ENCODE results near the gene FAM78B. TPM values are rescaled to one million over a fixed set of nuclear protein-coding genes. Genes with fewer than 3 reads are reported as not detected.

The FAM78B gene
- under 1 TPM; 0.15 to 0.31 TPM for total RNA-seq
- 0.38 to 0.70 reads per million in 2 donors for total RNA-seq

DNA sequence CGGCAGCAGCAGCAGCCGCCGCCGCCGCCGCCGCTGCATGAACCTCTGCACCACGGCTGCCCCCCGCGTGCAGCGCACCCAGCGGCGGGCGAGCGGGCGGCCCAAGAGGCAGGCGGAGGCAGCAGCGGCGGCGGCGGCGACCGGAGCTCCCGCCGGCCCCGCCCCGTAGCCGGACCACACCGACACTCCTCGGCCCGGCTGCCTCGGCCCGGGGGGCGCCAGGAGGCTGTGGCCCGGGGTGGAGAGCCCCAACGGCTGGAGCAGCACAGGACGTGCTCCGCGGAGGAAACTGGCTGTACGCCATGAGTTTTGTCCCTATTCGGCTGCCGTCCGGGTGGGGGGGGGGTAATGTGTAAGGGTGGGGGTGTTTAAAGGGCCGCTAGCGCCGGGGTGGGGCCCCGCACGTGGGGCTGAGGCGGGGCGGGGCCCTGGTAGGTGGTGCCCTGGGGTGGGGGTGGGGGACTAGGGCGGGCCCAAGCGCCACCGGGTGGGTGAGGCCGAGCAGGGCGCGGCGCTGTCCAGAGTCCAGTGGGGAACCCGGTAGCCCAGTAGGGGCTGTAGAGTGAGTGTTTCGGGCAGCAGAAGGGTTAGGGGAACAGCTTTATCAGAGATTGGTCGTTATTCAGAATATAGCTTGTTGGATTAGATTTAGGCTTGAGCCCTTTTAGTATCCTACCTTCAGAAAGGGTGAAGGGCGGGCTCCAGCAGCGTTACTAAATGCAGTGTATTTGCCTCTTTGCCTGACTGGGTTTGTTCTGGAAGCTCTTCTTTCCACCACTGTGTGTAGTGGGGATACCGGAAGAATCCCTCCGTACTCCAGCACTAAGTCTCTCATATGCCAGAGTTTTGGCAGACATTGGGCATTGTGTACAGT lies at the start of gene FAM78B:
Gene FAM78B, minus strand, starts transcription at position 304 of the 874 bp plus-strand sequence. CDS start 753 bp downstream, outside the sequence.
- H3K9me3 ChIP-seq (ENCODE audit: control insufficient read depth, low read length, poor library complexity, severe bottlenecking) = no peaks in the 10 kb centered on the region
- ATAC-seq (peak; percentile 73), DNase-seq (peak; percentile 14 to 15 (median 15))
- peak within 1 kb of the TSS; percentile 87 for H3K4me3 Mint-ChIP-seq
- H3K36me3 Mint-ChIP-seq (ENCODE audit: low read depth) = no peaks in the 10 kb centered on the region
- peaks cover 66% of the 10 kb centered on the region for H3K27me3 Mint-ChIP-seq
- H3K27ac Mint-ChIP-seq = no peak within 1 kb of the TSS
- H3K4me1 Mint-ChIP-seq = peaks cover 4% of the 10 kb centered on the region

DNA sequence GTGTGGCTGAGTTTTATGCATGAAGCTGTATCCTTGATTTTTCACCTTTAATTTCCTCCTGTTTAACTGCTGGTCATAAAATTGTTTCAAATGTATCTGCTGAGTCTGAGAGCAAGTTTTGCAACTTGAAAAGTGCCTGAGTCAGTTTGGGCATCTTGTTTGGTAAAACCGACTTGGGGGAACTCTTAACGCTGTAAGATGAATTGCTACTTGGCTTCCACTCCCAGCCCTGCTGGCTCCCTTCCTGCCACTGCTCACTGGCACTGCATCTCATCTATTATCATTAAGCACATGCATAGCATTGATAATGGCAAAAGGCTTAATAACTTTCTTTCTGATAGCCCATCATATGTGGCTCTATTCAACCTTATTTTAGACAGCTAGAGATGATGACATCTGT lies 35.7 kb upstream of the FAM78B start:
- no peaks in the 10 kb centered on the region for H3K4me1 Mint-ChIP-seq
- H3K27me3 Mint-ChIP-seq = no peaks in the 10 kb centered on the region
- H3K36me3 Mint-ChIP-seq (ENCODE audit: low read depth) = no peaks in the 10 kb centered on the region
- H3K4me3 Mint-ChIP-seq = no peak overlapping the region
- no peak for ATAC-seq
- no peak for DNase-seq
- no peak overlapping the region for H3K27ac Mint-ChIP-seq
- no peaks in the 10 kb centered on the region for H3K9me3 ChIP-seq (ENCODE audit: control insufficient read depth, low read length, poor library complexity, severe bottlenecking)

GRCh38 chr1:166200743-166201142 lies 33.9 kb upstream of the FAM78B start:
- no peak overlapping the region for H3K4me3 Mint-ChIP-seq
- no peaks in the 10 kb centered on the region for H3K4me1 Mint-ChIP-seq
- ATAC-seq (no peak), DNase-seq (no peak)
- no peak overlapping the region for H3K27ac Mint-ChIP-seq
- H3K9me3 ChIP-seq (ENCODE audit: control insufficient read depth, low read length, poor library complexity, severe bottlenecking) = no peaks in the 10 kb centered on the region
- H3K36me3 Mint-ChIP-seq (ENCODE audit: low read depth) = no peaks in the 10 kb centered on the region
- no peaks in the 10 kb centered on the region for H3K27me3 Mint-ChIP-seq

DNA sequence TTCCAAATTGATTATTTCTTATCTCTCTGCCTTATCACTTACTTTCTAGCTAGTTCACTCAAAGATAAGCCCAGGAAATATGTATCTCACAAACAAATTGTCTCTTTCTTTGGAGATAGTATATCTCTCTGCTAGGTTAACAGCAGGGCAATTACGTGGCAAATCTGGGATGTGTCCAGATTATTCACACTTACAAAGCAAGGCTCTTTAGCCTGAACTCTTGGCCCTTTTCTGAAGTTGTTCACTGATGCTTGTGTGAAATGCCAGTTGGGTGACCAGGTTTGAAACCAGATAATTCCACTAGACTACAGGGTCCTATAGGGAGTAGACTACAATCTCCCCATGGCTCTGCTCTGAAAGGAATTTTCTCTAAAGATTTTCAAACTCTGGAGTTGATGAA lies 30.8 kb upstream of the FAM78B start:
- H3K27me3 Mint-ChIP-seq = no peaks in the 10 kb centered on the region
- no peak overlapping the region for H3K4me3 Mint-ChIP-seq
- H3K9me3 ChIP-seq (ENCODE audit: control insufficient read depth, low read length, poor library complexity, severe bottlenecking) = no peaks in the 10 kb centered on the region
- no peak overlapping the region for H3K27ac Mint-ChIP-seq
- DNase-seq (no peak), ATAC-seq (no peak)
- no peaks in the 10 kb centered on the region for H3K4me1 Mint-ChIP-seq
- H3K36me3 Mint-ChIP-seq (ENCODE audit: low read depth) = no peaks in the 10 kb centered on the region

GRCh38 chr1:166197141-166197540 lies 30.3 kb upstream of the FAM78B start:
- Mint-ChIP-seq H3K36me3 (ENCODE audit: low read depth) (no peaks in the 10 kb centered on the region), H3K27me3 (no peaks in the 10 kb centered on the region), H3K27ac (no peak overlapping the region), H3K4me1 (no peaks in the 10 kb centered on the region), H3K4me3 (no peak overlapping the region)
- DNase-seq (no peak), ATAC-seq (no peak)
- no peaks in the 10 kb centered on the region for H3K9me3 ChIP-seq (ENCODE audit: control insufficient read depth, low read length, poor library complexity, severe bottlenecking)

GRCh38 chr1:166193057-166193698 lies 26.4 kb upstream of the FAM78B start:
- H3K9me3 ChIP-seq (ENCODE audit: control insufficient read depth, low read length, poor library complexity, severe bottlenecking) = no peaks in the 10 kb centered on the region
- Mint-ChIP-seq H3K4me3 (no peak overlapping the region), H3K4me1 (no peaks in the 10 kb centered on the region), H3K36me3 (ENCODE audit: low read depth) (no peaks in the 10 kb centered on the region), H3K27ac (no peak overlapping the region), H3K27me3 (peaks cover 7% of the 10 kb centered on the region)
- DNase-seq = no peak
- ATAC-seq = no peak

- Mint-ChIP-seq H3K4me1 (no peaks in the 10 kb centered on the region), H3K36me3 (ENCODE audit: low read depth) (no peaks in the 10 kb centered on the region), H3K27me3 (peaks cover 12% of the 10 kb centered on the region), H3K27ac (no peak overlapping the region), H3K4me3 (no peak overlapping the region)
- ATAC-seq (no peak), DNase-seq (no peak)
- H3K9me3 ChIP-seq (ENCODE audit: control insufficient read depth, low read length, poor library complexity, severe bottlenecking) = no peaks in the 10 kb centered on the region
Measured at GRCh38 chr1:166190400-166190799, 23.6 kb upstream of the FAM78B start.

DNA sequence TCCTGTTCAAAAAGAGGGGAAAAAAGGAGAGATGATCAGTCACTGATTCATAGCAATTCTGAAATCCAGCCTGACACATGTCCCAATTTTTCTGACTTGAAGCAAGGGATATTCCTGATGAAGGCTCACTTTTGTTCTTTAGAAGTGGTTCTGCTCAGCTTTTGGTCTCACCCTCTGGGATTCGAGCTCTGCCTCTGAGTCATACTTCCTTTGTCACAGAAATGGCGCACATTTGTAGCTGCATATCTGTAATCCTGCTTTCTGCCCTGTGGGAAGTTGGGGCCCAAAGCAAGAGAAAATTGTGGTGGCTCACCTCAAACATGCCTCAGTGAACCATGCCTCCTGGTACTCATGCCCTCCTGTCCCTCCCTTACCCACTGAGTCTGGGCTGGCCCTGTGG lies 22.3 kb upstream of the FAM78B start:
- H3K27ac Mint-ChIP-seq = no peak overlapping the region
- H3K4me3 Mint-ChIP-seq = no peak overlapping the region
- no peak for ATAC-seq
- no peaks in the 10 kb centered on the region for H3K9me3 ChIP-seq (ENCODE audit: control insufficient read depth, low read length, poor library complexity, severe bottlenecking)
- no peaks in the 10 kb centered on the region for H3K4me1 Mint-ChIP-seq
- peaks cover 13% of the 10 kb centered on the region for H3K27me3 Mint-ChIP-seq
- H3K36me3 Mint-ChIP-seq (ENCODE audit: low read depth) = no peaks in the 10 kb centered on the region
- DNase-seq = no peak

DNA sequence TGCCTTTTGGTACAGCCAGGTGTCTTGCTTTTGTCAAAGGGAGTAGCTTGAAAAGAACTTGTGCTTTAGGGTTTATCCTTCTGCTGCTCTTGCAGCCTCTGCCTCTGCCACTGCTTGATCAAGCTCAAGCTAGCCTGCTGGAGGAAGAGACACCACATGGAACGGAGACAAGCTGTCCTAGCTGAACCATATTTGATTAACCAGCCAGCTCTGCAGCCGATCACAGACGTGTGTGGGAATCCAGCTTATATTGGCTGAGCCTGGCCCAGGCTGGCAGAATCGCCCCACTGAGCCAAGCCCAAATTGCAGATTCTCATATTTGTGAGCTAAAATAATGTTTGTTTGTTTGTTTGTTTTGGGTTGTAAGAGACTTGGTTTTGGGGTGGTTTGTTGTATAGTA lies 18.7 kb upstream of the FAM78B start:
- no peaks in the 10 kb centered on the region for H3K9me3 ChIP-seq (ENCODE audit: control insufficient read depth, low read length, poor library complexity, severe bottlenecking)
- DNase-seq = no peak
- Mint-ChIP-seq H3K4me3 (no peak overlapping the region), H3K36me3 (ENCODE audit: low read depth) (no peaks in the 10 kb centered on the region), H3K27me3 (peaks cover 18% of the 10 kb centered on the region), H3K27ac (no peak overlapping the region), H3K4me1 (no peaks in the 10 kb centered on the region)
- no peak for ATAC-seq

- peaks cover 16% of the 10 kb centered on the region for H3K27me3 Mint-ChIP-seq
- no peaks in the 10 kb centered on the region for H3K36me3 Mint-ChIP-seq (ENCODE audit: low read depth)
- ATAC-seq (no peak), DNase-seq (no peak)
- no peaks in the 10 kb centered on the region for H3K4me1 Mint-ChIP-seq
- no peak overlapping the region for H3K4me3 Mint-ChIP-seq
- H3K27ac Mint-ChIP-seq = no peak overlapping the region
- no peaks in the 10 kb centered on the region for H3K9me3 ChIP-seq (ENCODE audit: control insufficient read depth, low read length, poor library complexity, severe bottlenecking)
Measured at GRCh38 chr1:166184897-166185296, 18.1 kb upstream of the FAM78B start.

DNA sequence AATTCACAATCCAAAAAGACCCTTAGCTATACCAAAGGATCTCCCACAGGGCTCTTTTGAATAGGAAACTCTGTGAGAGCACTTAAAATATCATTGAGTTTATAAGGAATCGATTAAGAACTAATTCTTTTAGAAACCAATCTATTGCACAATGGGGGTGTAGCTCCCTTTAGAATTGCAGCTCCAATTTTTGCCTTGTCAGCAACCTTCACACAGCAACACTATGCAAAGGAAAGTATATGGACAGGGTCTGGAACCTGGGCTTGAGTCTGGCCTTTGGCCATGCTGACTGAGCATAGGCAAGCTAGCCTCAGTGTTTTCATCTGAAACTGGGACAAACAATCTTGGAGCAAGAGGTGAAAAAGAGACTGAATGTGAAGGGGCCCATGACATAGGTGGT lies 17.2 kb upstream of the FAM78B start:
- no peaks in the 10 kb centered on the region for H3K36me3 Mint-ChIP-seq (ENCODE audit: low read depth)
- H3K27me3 Mint-ChIP-seq = peaks cover 17% of the 10 kb centered on the region
- no peaks in the 10 kb centered on the region for H3K4me1 Mint-ChIP-seq
- DNase-seq = no peak
- H3K9me3 ChIP-seq (ENCODE audit: control insufficient read depth, low read length, poor library complexity, severe bottlenecking) = no peaks in the 10 kb centered on the region
- H3K4me3 Mint-ChIP-seq = no peak overlapping the region
- ATAC-seq = no peak
- H3K27ac Mint-ChIP-seq = no peak overlapping the region

DNA sequence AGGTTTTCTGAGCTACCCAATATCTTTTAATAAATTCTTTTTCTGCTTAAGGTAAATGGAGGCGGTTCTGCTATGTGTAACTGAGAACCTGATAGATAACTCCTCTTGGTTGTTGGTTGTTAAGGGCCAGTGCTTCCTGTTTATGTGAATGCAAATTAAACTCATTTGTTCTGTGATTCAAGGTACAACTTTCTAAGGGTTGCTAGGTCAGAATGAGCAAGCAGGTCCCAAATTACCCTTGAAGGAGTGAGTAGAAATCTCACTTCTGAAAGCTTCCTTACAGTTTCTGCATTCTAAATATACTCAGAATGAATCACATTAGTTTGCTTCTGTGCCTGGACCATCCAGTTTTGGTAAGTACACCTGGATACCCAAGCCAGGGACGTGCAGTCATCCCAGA lies 15.5 kb upstream of the FAM78B start:
- no peaks in the 10 kb centered on the region for H3K36me3 Mint-ChIP-seq (ENCODE audit: low read depth)
- H3K4me1 Mint-ChIP-seq = no peaks in the 10 kb centered on the region
- peaks cover 29% of the 10 kb centered on the region for H3K27me3 Mint-ChIP-seq
- DNase-seq (no peak), ATAC-seq (no peak)
- H3K27ac Mint-ChIP-seq = no peak overlapping the region
- no peaks in the 10 kb centered on the region for H3K9me3 ChIP-seq (ENCODE audit: control insufficient read depth, low read length, poor library complexity, severe bottlenecking)
- no peak overlapping the region for H3K4me3 Mint-ChIP-seq

DNA sequence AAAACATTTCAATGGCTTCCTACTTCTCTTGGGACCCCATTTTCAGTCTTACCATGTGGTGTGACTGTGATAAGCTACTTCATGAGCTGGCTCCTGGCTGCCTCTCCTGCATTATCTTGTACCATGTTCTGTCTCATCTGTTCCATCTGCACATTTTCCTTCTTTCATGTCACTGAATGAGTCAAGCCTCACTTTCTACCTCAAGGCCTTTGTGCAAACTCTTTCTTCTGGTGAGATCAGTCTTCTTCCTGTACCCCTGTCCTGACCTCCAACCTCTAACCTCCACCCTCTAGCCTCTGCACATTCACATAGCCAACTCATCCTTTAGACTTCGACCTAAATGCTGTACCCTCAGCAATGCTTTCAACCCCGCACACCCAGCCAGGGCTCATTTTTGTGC lies 9.6 kb upstream of the FAM78B start:
- no peaks in the 10 kb centered on the region for H3K4me1 Mint-ChIP-seq
- peaks cover 3% of the 10 kb centered on the region for H3K36me3 Mint-ChIP-seq (ENCODE audit: low read depth)
- H3K4me3 Mint-ChIP-seq = no peak overlapping the region
- H3K27me3 Mint-ChIP-seq = peaks cover 27% of the 10 kb centered on the region
- ATAC-seq (no peak), DNase-seq (no peak)
- H3K27ac Mint-ChIP-seq = no peak overlapping the region
- H3K9me3 ChIP-seq (ENCODE audit: control insufficient read depth, low read length, poor library complexity, severe bottlenecking) = no peaks in the 10 kb centered on the region

DNA sequence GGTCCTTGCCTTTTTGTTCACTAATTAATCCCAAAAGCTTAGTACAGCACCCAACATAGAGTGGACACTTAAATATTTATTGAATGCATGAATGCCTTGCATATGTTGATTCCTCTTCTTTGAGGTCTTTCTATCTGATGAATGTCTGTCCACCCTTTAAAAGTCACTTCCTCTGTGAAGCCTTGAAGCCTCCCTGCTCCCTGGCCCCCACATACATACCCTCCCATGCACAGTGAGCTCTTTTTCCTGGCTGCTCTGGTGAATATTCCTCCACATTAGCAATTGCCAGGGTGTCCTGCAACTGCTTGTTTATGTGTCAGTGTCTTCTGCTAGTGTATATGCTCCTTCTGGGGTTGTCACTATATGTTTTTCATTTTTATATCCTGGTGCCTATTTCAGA lies 8.2 kb upstream of the FAM78B start:
- Mint-ChIP-seq H3K4me1 (no peaks in the 10 kb centered on the region), H3K27ac (no peak overlapping the region), H3K4me3 (no peak overlapping the region), H3K36me3 (ENCODE audit: low read depth) (peaks cover 3% of the 10 kb centered on the region), H3K27me3 (peaks cover 36% of the 10 kb centered on the region)
- no peaks in the 10 kb centered on the region for H3K9me3 ChIP-seq (ENCODE audit: control insufficient read depth, low read length, poor library complexity, severe bottlenecking)
- no peak for DNase-seq
- ATAC-seq = no peak
